GM18508 (cell line): ENCODE results near the gene DNAJB8.

ENCODE experiments used
- ATAC-seq: cut with Tn5 transposase; IDR thresholded peaks from one replicate; pipeline ENCODE4 v1.9.1; 2021; ENCODE audit warnings: moderate number of reproducible peaks; ENCODE audit not compliant: insufficient read depth, unreplicated experiment

DNAJB8 gene

DNA sequence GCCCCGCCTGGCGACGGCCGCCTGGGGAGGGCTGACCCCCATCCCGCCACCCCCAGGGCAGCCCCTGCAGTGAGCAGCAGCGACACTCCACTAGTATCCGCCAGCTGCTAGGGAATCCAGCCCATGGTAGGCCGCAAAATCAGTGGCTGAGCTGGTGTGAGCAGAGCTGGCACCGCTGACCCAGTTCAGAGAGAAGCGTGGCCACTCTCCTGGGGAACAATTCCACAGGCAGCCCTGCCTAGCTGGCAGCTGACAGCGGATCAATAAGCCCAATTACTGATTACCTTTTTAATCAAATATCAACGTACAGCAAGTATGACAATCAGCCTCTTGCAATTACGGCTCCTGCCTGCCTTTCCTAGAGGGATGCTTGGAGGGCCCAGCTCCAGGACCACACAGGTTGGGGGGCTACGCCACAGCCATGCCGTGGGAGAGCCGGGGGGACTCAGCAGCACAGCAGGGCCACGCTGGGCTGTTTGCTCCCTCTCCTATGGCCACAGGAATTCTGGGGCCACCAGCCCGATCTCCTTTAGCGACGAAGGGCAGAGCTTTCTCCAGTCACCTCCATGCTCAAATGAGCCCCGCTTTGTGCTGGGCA, 13.9 kb downstream of the DNAJB8 start:
- ATAC-seq: no peak

DNA sequence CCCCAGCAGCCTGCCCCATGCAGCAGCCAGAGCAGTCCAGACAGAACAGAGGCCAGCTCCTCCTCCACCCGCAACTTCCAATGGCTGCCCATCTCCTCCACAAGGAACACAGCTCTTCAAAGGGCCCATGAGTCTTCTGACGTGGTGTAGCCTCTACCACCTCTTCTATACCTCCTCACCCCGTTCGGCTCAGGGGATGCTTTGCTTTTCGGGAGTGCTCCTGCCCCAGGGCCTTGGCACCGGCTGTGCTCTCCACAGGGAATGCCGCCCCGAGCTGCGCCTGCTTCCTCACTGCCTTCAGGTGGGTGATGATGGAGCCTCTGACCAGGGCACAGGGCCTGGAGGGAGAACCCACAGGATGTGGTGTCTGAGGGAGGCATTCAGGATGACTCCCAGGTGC, 14.6 kb downstream of the DNAJB8 start:
- no peak for ATAC-seq

DNA sequence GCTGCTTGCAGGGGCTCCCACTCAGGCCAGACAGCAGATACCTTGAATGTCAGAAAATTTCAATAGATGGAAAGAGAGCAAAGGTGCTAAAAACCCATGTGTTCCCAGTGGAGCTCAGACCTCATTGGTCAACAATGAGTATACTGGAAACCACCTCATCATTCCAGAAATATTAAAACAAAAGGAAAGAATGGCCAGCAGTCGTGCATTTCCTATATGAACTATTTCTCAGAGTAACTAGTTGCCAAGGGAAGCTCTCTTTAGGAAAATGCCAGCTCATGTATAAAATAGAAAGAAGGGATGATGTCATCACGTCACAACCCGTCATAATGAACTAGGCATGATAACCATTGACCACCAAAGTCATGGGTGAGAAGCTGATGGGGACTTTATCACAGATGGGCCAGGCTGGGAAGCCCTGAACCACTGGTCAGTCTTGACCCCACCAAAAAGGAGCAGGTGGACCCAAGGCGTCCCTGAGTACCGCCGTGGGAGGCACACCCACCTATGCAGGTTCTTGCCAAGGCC, 17.5 kb downstream of the DNAJB8 start:
- ATAC-seq: no peak

DNA sequence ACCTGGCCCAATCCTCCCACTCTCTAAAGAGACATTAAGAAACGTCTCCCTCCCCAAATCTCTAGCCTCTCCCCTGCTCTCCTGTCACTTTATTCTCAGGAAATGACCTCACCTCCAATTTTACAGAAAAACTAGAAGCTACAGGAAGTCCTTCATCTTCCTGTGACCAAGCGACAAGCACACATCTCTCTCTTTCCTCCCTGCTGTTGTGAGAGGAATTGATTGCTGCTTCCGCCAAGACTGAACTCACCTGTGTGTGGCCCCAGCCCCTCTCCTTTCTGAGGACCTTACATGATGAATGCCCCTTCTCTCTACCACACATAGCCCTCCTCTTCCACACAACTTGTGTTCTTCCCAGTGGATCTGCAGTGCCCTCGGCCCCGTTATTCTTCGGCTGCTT, 18.2 kb downstream of the DNAJB8 start:
- no peak for ATAC-seq

DNA sequence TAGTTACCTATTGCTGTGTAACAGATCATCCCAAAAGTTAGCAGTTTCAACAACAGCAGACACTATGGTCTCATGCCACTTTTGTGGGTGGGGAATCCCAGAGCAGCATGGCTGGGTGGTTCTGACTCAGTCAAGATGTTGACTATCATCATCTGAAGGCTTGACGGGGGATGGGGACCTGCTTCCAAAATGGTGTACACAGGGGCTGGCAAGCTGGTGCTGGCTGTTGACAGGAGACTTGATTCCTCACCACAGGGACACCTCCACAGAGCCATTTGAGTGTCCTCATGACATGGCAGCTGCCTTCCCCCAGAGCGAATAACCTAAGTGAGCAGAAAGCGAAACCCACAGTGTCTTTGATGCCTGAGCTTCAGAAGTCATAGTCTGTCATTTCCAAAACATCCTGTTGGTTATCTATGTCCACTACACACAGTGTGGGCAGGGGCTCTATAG, 19.1 kb downstream of the DNAJB8 start:
- ATAC-seq: no peak

DNA sequence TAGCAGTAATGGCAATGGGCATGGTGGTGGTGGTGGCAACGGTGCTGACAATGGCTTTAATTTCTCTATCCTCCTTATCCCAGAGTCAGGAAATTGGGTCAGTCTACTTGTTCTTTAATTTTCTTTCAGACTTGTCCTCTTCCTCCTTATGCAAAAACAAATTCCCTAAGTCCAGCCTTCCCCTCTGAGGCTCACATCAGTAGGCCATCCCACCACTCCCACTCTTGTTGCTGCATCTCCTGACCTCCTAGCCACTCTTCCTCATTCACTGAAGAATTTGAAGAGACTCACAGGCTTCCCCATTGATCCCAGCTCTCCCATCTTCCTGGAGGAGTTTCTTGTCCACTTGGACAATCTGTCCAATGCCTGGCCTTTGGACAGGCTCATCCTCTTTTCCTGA, 19.9 kb downstream of the DNAJB8 start:
- no peak for ATAC-seq

DNA sequence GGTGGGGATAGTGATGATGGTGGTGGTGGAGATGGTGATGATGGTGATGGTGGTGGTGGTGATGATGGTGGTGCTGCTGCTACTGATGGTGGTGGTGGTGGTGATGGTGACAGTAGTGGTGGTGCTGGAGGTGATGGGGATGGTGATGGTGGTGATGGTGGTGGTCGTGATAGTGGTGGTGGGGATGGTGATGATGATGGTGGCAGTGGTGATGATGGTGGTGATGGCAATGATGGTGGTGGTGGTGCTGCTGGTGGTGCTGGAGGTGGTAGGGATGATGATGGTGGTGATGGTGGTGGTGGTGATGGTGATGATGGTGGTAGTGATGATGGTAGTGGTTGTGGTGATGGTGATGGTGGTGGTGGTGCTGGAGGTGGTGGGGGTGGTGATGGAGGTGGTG, 21.3 kb downstream of the DNAJB8 start:
- no peak for ATAC-seq

DNA sequence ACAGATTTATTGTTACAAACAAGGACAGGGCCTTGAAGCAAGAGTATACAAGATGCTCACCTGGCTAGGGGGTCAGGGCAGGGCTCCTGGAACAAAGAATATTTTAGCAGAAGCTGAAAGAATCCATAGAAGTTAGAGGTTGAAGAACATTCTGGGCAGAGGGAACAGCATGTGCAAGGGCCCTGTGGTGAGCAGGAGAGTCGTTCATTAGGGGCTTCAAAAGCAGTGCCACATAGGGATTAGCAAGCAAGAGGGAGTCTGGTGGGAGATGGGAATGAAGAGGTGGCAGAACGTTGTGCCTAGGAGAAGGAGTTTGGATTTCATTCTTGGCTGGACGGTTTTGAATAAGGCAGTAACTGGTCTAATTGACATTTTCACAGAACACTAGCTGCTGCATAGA, 22.9 kb downstream of the DNAJB8 start:
- ATAC-seq: no peak

DNA sequence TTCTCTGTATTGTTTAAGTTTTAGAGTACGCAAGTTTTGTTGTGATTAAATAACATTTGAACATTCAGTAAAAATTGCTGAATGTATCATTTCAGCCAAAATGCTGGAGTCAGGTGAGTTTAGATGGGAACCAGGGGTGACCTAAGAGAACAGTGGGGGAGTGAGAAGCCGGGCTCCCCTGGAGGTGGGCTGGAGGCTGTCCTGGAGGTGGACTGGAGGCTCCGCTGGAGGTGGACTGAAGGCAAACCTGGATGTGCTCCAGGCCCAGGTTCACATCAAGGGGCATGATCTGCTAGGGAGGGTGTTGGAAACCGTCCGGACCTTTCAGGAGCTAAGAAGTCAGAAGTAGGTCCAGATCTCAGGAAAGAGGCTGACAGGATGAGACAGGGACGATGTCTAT, 23.7 kb downstream of the DNAJB8 start:
- ATAC-seq: no peak

DNA sequence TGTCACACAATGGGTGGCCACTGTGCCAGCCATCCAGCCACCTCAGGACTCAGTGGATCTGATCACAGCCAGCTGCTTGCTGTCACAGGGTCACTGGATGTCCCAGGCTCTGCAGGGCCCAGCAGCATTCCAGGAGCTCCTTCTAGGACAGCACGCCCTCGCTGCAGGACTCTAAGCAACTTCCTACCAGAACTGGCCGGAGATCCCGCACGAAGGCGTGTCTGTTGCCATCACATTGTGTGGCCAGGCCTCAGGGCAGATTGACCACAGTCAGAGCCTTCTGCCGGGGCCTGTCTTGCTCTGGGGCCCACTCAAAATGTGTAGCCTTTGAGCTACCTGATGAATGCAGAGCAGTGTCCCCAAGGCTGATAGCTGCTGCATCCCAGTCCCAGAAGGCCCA, 24.6 kb downstream of the DNAJB8 start:
- no peak for ATAC-seq

DNA sequence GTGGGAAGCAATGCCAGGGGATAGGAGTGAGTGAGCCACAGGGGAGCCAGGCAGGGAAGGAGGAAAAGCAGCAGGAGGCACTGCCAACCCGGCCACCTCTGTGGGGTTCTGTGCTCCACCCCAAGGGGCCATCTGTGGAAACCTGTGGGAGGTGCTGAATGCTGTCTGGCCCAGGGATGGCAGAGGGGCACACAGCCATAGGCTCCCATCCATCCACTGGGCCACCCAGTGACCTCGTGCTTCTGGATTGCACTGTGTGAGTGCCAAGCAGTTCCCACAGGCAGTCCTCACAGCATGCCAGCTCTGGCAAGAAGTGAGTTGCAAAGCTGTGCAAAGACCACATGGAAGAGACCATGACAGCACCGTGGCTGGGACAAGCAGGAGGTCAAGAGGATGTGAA, 27.5 kb downstream of the DNAJB8 start:
- ATAC-seq: no peak

DNA sequence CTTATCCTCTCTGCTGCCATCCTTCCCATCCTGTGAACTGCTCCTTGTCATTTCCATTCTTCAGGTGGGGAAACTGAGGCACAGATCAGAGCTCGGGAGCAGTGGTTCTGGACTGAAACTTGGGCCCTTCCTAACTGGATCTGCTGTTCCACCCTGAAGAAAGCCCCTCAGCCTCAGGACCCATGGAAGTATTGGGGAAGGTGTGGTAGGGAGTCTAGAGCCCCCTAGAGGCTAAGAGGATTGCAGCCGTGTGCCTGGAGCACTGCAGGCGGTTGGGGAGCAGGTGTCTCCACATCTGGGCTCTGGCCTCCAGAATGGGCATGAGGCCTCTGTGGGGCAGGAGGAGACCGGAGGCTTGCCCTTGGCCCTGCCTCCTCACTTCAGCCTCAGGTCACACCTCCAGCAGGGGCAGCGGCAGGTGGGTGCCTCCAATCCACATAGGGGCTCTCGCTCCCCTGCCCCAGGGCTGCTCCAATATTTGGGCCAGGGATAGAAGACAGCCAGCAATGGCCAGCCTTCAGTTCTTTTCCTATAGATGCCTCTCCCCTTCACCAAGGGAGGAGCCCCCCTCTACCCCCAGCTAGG, 28.1 kb downstream of the DNAJB8 start:
- no peak for ATAC-seq

DNA sequence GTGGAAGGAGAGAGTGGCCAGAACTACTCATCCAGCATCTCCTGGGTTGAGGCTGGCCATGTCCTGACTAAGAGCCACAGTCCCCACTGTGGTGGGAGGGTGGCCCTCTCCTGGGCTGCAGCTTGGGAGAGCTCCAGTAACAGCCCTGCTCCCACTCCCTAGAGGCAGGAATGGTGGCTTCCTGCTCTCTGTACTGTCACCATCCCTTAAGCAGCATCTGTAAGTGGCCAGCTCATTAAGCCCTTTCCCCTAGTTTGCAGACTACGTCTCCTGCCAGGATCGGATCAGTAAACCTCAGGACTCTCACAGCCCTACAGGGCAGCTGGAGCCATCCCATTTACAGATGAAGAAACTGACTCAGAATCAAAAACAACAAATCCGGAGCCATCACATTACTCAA, 30.5 kb downstream of the DNAJB8 start:
- no peak for ATAC-seq

DNA sequence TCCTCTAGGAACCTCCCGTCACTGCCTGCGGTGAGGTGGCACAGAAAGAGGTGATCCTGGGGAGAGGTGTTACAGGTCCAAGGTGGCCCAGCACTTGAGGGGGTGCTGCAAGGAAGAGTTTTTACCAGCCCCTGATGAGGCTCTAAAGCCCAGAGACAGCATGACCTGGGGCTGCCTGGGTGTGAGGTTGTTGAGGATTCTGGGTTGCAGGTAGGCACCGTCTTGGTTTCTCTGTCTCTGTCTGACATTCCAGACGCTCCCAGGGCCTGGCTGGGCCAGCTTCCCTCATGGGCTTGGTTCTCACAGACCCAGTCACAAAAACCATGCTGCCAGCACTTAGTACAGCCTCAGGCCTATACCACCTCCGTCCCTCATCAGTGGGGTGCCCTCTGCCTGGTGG, 31.1 kb downstream of the DNAJB8 start:
- ATAC-seq: no peak

DNA sequence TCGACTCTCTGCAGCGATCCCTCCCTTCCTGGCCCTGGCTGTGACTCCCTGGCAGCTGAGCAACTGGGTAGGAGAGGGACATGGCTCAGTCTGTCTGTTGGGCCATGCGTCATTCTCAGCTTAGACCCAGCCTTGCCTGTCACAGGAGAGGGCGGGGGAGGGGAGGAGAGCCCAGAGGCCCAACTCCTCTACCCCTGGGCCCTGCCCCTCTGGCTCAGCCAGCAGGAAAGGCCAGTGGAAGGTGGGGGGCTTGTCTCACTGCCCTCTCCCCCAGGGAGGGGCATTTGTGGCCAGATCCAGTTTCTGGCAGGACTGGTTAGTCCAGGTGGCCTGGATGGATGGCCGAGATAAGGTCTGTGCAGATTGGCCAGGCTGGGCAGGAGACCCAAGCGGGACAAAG, 31.6 kb downstream of the DNAJB8 start:
- ATAC-seq: no peak

DNA sequence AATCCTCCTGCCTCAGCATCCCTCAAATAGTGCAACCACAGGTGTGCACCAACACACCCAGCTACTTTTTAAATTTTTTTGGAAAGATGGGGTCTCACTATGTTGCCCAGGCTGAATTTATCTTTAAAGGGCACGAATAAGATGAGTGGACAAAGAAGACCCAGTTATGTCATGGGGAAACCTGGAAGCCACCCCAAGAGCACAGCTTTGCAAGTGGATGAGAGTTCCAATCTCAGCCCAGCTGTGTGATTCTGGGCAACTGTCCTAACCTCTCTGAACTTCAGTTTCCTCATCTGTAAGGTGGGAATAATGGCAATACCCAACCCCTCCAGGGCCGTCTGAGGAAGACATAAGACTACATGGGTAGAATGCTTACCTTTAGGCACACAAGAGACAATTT, 32.2 kb downstream of the DNAJB8 start:
- ATAC-seq: no peak

DNA sequence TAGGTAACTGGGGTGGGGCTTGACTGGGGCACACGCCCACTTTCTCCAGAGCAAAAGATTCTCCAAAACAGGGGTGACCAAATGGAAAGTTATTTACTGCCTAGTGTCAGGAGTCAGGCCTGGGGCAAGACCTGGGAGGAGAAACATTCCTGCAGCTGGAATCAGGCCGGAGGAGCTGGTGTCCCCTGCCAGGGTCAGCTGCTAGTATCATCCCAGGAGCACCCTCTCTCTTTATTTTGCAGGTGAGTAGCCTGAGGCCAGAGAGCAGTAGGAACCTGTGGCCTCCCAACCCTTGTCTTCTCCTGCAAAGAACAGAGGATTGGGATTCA, 32.9 kb downstream of the DNAJB8 start:
- ATAC-seq: no peak

DNA sequence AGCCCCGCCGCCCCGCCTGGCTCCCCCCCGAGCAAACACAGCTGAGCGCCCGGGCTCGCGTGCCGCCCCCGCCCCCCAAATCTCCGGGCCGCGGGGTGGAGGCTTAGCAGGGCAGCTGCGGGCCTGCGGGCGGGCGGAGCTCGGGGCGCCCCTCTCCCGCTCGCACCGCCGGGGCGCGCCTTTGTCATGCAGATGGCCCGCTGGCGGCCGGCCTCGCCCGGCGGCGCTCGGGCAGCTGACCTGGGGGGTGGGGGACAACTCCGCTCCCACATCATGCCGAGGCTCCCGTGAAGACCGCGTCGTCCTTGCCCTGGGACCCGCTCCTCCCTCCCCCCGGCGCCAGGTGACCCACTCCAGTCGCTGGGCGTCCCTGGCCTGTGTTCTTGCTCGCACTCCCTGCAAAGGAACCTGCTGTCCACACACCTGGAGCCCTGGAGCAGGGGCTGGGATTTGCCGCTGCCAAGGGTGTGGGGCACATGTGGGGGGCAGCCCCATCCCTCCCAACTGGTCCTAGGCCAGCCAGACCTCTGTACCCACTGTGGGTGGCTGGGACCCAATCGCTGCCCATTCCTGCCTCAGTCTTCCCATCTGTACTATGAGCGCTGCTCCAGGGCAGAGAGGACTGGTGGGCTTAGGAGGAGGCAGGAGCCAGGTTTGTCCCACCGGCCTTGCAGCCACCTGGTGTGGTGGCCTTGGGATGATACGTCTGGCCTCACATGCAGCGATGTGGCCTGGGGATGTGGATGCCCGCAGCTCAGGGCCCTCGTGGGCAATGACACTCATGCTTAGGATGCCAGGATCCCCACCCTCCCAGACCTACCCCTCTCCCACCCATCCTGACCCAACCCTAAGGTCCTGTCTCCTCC, 33.5 kb downstream of the DNAJB8 start:
- no peak for ATAC-seq

DNA sequence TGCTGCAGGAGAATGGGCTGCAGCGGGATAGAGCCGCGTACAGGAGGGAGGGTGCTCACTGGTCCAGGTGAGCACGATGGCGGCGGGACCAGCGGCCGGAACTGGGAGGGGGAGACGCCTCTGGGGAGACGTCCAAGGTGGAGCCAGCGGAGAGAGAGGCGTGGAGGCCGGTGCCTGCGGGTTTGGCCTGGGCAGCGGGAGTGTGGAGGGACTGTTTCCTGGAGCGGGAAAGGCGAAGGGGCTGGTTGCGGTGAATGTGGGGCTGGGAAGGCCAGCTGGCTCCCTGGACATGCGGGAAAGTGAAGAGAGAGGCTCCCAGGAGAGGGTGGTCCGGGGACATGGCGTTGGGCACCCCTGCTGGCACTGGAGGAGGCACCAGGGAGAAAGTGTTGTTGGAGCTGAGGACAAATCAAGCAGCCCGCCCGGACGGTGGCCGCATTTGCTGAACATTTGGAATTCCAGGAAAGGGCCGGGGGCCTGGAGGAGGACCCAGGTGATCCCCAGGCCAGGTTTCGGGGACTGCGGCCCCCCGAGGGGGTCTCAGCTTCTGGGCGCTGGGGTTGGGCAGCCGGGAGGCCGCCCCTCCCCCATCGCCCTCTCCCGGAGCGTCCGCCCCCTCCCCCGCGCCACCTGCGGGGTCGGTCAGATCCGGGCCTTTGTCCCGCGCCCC, 34.3 kb downstream of the DNAJB8 start:
- no peak for ATAC-seq

DNA sequence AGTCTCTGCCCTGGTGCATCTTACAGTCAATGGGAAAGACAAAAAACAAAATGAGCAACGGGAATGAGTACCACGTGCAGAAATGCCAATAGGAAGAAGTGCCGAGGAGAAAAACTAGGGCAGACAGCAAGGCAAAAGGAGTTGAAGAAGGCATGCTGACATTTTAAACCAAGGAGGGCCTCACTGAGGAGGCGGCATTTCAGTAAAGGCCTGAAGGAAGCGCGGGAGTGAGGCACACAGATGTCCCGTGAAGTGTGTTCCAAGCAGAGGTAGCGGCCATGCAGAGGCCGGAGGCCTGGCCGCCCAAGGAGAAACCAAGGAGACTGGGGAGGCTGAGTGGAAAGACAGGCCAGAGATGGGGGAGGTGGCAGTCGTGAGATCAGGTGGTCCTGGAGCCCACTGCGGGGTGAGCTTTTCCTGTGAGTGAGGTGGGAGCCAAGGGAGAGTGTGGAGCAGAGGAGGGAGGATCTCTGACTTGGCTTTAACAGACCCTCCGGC, 34.8 kb downstream of the DNAJB8 start:
- ATAC-seq: no peak

DNA sequence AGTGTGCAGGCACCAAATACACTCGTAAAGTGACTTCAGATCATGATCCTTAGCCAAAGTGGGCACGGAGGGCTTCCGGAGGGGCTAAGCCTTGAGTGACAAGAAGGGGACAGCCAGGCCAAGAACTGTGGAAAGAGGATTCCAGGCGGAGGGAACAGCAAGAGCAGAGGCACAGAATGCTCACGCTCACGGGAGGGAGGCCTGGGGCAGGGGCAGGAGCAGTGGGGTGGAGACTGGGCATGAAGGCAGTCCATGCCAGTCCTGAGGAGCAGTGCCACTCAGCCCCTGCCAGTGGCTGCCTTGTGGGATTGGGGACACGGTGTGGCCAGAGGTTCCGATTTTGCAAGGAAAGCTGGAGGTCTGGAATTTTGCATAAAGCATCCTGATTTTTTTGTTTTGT, 36.0 kb downstream of the DNAJB8 start:
- ATAC-seq: no peak
